ENCODE results near the gene UNC5CL. TPM values are rescaled to one million over a fixed set of nuclear protein-coding genes. Genes with fewer than 3 reads are reported as not detected.

The UNC5CL gene
- total RNA-seq, 2 donors from 2014 or later: 4.1 to 4.2 TPM

- no peak within 1 kb of the TSS for H3K9ac ChIP-seq (ENCODE audit: low read depth in 2 of 2, low read length in 2 of 2)
- no peak for DNase-seq
- H3K9me3 ChIP-seq: no peaks in the 10 kb centered on the region
- no peaks in the 10 kb centered on the region for H3K36me3 ChIP-seq
- H3K4me1 ChIP-seq: peaks cover 4% of the 10 kb centered on the region
- intact Hi-C loops (cut with DNase I): no loop called here
- H3K27me3 ChIP-seq: no peaks in the 10 kb centered on the region
- no peak within 1 kb of the TSS for H3K27ac ChIP-seq
- H3K4me3 ChIP-seq: no peak within 1 kb of the TSS
- TF ChIP-seq CTCF (IDR thresholded peaks at IDR 0.05): no peak
Measured at GRCh38 chr6:41042226-41043055, 3.4 kb upstream of the UNC5CL start, which contains the start of gene TSPO2. Gene TSPO2, plus strand, starts transcription at chr6:41042467. Its CDS starts 519 bp downstream, at chr6:41042986.

GRCh38 chr6:41040940-41041536, 2.0 kb upstream of the UNC5CL start:
- peak overlapping the region; percentile 77 for H3K27ac ChIP-seq
- intact Hi-C loops (cut with DNase I): no loop called here
- H3K4me3 ChIP-seq: no peak overlapping the region
- H3K4me1 ChIP-seq: peaks cover 4% of the 10 kb centered on the region
- no peaks in the 10 kb centered on the region for H3K27me3 ChIP-seq
- no peak overlapping the region for H3K9ac ChIP-seq (ENCODE audit: low read depth in 2 of 2, low read length in 2 of 2)
- H3K36me3 ChIP-seq: no peaks in the 10 kb centered on the region
- TF ChIP-seq CTCF (IDR thresholded peaks at IDR 0.05): no peak
- peak; percentile 40 for DNase-seq
- no peaks in the 10 kb centered on the region for H3K9me3 ChIP-seq

GRCh38 chr6:41040101-41040939, 1.3 kb upstream of the UNC5CL start:
- H3K4me1 ChIP-seq: peaks cover 4% of the 10 kb centered on the region

GRCh38 chr6:41038205-41038604, 816 bp downstream of the UNC5CL start:
- Histone ChIP-seq H3K27ac (no peak overlapping the region), H3K9ac (ENCODE audit: low read depth in 2 of 2, low read length in 2 of 2) (no peak overlapping the region), H3K4me3 (peak overlapping the region; percentile 11), H3K27me3 (no peaks in the 10 kb centered on the region), H3K4me1 (peaks cover 4% of the 10 kb centered on the region), H3K9me3 (no peaks in the 10 kb centered on the region), H3K36me3 (no peaks in the 10 kb centered on the region)
- intact Hi-C loops (cut with DNase I): no loop called here
- TF ChIP-seq CTCF (IDR thresholded peaks at IDR 0.05): no peak
- DNase-seq: no peak

More at GRCh38 chr6:41040101-41040939, 1.3 kb upstream of the UNC5CL start:
- Histone ChIP-seq H3K27me3 (no peaks in the 10 kb centered on the region), H3K36me3 (no peaks in the 10 kb centered on the region), H3K9ac (ENCODE audit: low read depth in 2 of 2, low read length in 2 of 2) (no peak overlapping the region), H3K27ac (peak overlapping the region; percentile 77), H3K4me3 (no peak overlapping the region), H3K9me3 (no peaks in the 10 kb centered on the region)
- intact Hi-C loops (cut with DNase I): no loop called here
- TF ChIP-seq CTCF (IDR thresholded peaks at IDR 0.05): no peak
- peak; percentile 77 for DNase-seq

Measured in colonic mucosa (tissue), 4 donors.